ENCODE data around the gene CLASP1. TPM values are rescaled to one million over a fixed set of nuclear protein-coding genes. Genes with fewer than 3 reads are reported as not detected.

Gene CLASP1
- total and polyA plus RNA-seq, 2 donors (not counting 3 experiments of a cell fraction or from before 2014, with no cell fraction given), result 10.0 to 57.9 TPM

GRCh38 chr2:121293450-121294325 is 355.6 kb downstream of the CLASP1 start:
- dilution Hi-C loops (cut with MboI; ENCODE audit: extremely low pct_ligation_motif_present, low sequenced_read_pairs), result no loop called here
- H3K36me3 ChIP-seq (ENCODE audit: control insufficient read depth in 2 of 2, extremely low read depth in 1 of 2, insufficient read depth in 2 of 2, low read length in 2 of 2), result no peaks in the 10 kb centered on the region
- ChIA-PET POLR2A (no interaction called here), CTCF (no interaction called here)
- H3K9me3 ChIP-seq (replicated peaks; ENCODE audit: control insufficient read depth, insufficient read depth, low read length), result no peaks in the 10 kb centered on the region
- H3K4me1 ChIP-seq (ENCODE audit: control insufficient read depth, extremely low read depth, insufficient read depth, low read length), result no peaks in the 10 kb centered on the region
- DNase-seq (ENCODE audit: low read depth, low spot score) (no peak), FAIRE-seq (no peak)
- intact Hi-C loops (cut with micrococcal nuclease), result no loop called here
- H3K4me2 ChIP-seq (ENCODE audit: insufficient read depth, low read length), result no peak overlapping the region
- H3K27ac ChIP-seq (ENCODE audit: insufficient read depth, low read depth, low read length), result no peak overlapping the region
- no peaks in the 10 kb centered on the region for H4K20me1 ChIP-seq (replicated peaks; ENCODE audit: control insufficient read depth, extremely low read depth, insufficient read depth, low read length)
- no TSS peak for BruUV-seq (replicated peaks)
- H2AFZ ChIP-seq (ENCODE audit: low read depth, low read length), result no peak overlapping the region
- TF ChIP-seq GATA2 (IDR thresholded peaks at IDR 0.05; ENCODE audit: insufficient read depth, insufficient read length, low read depth, low read length) (no peak), FOS (IDR thresholded peaks at IDR 0.05; ENCODE audit: borderline replicate concordance, insufficient read depth, low read length) (no peak), MYC (IDR thresholded peaks at IDR 0.05; ENCODE audit: low read depth, low read length) (no peak), CTCF (IDR thresholded peaks at IDR 0.05; ENCODE audit: extremely low read depth in 1 of 2, insufficient read depth in 1 of 2, low read depth in 1 of 2, low read length in 2 of 2) (no peak), EZH2 (IDR thresholded peaks at IDR 0.05; ENCODE audit: borderline replicate concordance, low read depth, low read length, severe bottlenecking) (no peak), POLR2AphosphoS5 (IDR thresholded peaks at IDR 0.05; ENCODE audit: insufficient read depth, low read depth, low read length) (no peak), POLR2A (IDR thresholded peaks at IDR 0.05; ENCODE audit: low read depth, low read length) (no peak)
- no peaks in the 10 kb centered on the region for H3K79me2 ChIP-seq (ENCODE audit: control insufficient read depth, insufficient read depth, low read length)
- no peaks in the 10 kb centered on the region for H3K27me3 ChIP-seq (ENCODE audit: control insufficient read depth in 2 of 2, insufficient read depth in 2 of 2, low read length in 2 of 2)
- no peak overlapping the region for H3K9ac ChIP-seq (replicated peaks; ENCODE audit: extremely low read depth, insufficient read depth, low read length)
- no peak overlapping the region for H3K4me3 ChIP-seq (replicated peaks in 1 of 3; ENCODE audit: insufficient read depth in 1 of 3, low read depth in 1 of 3, low read length in 3 of 3)
- H3K9me1 ChIP-seq (replicated peaks; ENCODE audit: control insufficient read depth, extremely low read depth, insufficient read depth, low read length), result no peaks in the 10 kb centered on the region

All from endothelial cell of umbilical vein (primary cell).